ENCODE data around the gene SLC13A2.

SLC13A2 gene

DNA sequence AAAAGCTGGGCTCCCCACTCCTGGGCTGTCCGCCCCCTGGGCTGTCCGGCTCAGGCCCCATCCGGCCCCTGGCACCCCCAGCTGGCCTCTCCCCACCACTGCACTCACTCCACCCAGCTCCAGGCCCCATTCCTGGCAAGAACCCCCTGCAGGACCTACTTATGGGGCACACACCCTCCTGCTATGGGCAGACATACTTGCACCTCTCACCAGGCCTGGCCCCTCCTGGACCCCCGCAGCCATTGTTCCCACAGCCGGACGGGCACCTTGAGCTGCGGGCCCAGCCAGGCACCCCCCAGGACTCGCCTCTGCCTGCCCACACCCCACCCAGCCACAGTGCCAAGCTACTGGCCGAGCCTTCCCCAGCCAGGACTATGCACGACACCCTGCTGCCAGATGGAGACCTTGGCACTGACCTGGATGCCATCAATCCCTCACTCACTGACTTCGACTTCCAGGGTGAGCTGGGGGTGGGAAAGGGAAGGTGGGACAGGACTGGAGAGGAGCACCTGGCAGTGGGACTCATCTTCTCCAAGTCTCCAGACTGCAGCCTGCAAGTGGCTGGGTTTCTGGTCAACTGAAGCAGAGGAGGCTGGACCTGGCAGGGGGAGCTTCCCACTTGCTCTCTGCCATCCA lies 61.4 kb downstream of the SLC13A2 start:
- no peak for DNase-seq (ENCODE audit: low spot score)

DNA sequence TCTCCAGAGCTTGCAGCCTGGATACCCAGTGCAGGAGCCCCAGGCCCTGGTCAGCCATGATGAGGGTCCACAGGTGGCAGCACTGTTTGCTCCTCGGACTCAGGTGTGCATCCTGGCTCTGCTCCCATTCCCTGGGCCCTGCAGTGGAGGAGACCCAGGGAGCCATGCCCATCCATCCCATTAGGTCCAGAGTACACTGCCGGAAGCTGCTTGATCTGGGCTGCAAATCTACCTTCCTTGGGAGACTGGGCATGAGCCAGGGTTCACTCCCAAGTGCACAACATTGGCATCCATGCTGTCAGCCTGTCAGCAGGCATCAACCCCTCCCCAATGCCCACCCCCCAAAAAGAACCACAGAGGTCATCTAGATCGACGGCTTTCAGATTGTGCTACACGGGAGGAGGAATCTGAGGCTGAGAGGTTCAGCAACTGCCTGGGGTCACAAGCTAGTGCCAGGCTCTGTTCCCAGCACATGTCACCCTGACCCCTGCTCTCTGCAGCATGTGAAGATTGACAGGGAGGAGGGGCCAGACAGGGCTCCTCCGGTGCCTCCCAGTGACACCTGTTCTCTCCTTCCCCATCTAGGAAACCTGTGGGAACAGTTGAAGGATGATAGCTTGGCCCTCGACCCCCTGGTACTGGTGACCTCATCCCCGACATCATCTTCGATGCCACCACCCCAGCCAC lies 63.2 kb downstream of the SLC13A2 start:
- DNase-seq (ENCODE audit: low spot score), result no peak

DNA sequence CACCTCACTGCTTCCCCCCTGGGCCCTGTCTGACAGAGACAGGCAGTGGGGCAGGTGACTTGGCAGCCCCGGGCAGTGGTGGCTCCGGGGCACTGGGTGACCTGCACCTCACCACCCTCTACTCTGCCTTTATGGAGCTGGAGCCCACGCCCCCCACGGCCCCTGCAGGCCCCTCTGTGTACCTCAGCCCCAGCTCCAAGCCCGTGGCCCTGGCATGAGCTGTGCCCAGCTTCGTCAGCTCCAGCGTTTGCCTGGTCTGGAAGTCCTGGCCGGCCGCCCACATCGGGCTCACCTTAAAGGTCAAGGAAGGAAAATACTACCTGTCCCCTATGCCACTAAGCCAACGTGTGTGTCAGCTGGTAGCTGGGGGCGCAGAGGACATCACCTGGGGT lies 63.8 kb downstream of the SLC13A2 start:
- DNase-seq (ENCODE audit: low spot score), result no peak

DNA sequence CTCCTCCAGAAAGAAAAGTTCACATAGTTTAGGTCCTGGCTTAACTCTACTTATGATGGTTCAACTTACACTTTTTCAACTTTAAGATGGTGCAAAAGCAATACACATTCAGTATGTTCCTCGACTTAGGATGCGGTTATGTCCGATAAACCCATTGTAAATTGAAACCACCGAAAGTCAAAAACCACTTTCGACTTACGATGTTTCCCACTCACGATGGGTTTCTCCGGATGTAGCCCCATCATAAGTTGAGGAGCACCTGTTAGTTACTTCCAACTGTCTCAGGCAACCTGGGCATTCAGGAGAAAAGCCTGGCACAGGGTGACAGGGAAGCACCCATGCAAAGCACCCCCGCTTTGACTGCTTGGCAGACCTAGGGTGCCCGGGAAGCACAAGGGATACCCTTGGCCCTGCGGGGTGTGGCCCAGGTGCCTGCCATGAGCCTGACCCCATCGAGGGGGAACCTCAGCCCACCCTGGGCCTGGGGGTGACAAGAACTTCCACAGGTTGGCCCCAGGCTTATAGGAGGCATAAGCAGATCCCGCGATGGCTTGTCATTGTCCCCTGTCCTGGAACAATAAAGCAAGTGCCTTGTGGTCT lies 65.0 kb downstream of the SLC13A2 start:
- DNase-seq (ENCODE audit: low spot score), result no peak

DNA sequence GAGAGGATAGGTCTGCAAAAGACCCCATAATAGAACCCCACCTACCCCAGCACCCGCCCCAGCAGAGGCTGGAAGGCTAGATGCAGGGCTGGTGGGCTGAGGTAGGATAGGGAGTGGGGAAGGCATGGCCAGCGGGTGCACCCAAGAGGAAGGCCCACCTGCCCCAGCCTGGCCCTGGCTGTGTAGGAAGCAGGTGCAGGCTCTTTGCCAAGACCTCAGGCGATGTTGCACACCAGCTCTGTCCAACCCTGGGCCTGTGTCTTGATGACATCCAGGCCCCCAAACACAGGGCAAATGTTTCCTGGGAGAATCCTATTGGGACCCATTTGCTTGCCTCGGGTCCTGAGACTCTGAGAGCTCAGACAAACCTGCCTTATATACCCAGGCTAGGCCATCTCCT lies 66.8 kb downstream of the SLC13A2 start:
- DNase-seq (ENCODE audit: low spot score), result no peak

DNA sequence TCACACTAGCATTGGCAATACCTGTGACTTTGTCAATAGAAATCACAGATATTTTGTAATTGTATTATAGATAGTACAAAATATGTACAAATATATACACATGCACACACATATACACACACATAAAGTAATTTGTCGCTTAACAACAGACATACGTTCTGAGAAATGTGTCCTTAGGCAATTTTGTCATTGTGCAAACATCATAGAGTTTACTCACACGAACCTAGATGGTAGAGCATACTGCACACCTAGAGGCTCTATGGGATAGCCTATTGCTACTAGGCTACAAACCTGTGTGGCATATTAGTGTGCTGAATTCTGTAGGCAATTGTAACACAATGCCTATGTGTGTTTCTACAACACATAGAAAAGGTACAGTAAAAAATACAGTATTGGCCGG lies 68.0 kb downstream of the SLC13A2 start:
- no peak for DNase-seq (ENCODE audit: low spot score)

DNA sequence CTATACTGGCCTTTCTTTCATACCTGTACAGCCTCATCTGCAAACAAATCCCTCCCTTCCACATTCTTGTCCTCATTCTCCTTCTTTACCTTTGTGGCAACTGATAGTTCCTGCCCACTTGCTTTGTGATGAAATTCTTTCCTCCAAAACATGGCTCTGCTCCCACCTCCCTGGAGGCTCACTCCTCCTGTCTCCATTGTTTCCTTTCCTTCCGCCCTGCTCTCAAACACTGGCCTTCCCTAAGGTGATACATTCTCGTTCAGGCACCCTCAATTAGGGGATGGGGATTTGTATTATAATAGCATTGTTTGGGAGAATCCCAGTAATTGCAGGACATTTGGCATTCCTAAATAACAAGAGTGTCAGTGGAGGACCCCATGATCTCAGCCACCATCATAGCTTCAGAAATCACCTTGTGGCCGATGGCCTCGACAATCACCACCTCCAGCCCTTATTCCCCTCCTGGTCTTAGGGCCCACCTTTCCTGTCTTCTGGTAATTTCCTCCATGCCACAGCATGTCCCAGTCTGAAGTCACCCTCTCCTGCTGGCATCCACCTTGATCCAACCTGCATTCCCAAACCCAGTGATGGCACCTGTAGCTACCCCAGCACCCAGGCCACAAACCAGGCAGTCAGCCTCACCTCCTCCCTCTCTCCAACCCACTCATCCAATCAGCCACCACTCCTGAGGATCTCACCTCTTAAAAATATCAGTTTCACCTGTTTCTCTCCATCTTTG lies 71.1 kb downstream of the SLC13A2 start:
- DNase-seq (ENCODE audit: low spot score), result no peak

DNA sequence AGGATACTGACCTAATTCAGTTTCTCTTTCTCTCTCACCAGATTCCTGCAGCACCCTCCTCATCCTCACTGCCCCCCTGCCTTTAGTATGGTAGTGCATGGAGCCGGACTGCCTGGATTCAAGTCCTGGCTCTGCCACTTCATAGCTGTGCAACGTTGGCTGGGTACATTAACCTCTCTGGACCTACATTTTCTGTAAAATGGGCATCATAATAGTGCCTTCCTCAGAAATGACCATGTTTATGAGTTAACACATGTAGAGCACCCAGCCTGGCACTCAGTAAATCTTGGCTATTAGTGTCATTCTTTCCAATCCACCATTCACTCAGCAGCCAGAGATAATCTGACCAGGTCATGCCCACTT lies 71.7 kb downstream of the SLC13A2 start:
- DNase-seq (ENCODE audit: low spot score), result no peak

DNA sequence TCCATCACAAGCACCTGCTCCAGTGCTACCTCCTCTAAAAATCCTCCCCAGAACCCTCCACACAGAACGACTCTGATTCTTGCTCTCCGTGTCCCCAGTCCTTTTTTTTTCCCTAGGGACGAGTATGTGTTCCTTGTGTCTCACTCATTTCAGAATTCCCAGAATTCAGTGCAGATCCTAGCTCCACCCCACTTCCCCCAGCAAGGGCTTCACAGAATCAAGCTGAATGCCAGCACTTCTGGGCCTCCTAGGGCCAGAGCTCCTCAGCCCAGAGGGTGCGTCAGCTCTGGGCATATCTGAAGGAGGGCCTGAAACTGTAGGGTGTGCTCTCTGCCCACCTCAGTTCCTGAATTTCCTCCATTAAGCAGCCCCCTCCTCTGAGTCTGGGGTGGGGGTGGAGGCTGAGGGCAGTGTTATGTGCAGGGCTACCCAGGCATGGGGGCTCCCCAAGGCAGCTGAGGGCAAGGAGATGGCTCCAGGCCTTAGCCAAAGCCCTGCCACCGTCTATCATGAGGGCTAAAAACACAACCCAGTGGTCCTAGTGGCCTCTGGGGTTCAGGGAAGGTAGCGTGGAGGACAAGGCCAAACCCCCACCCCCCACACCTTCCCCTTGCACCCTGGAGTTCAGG lies 72.5 kb downstream of the SLC13A2 start:
- DNase-seq (ENCODE audit: low spot score), result no peak

DNA sequence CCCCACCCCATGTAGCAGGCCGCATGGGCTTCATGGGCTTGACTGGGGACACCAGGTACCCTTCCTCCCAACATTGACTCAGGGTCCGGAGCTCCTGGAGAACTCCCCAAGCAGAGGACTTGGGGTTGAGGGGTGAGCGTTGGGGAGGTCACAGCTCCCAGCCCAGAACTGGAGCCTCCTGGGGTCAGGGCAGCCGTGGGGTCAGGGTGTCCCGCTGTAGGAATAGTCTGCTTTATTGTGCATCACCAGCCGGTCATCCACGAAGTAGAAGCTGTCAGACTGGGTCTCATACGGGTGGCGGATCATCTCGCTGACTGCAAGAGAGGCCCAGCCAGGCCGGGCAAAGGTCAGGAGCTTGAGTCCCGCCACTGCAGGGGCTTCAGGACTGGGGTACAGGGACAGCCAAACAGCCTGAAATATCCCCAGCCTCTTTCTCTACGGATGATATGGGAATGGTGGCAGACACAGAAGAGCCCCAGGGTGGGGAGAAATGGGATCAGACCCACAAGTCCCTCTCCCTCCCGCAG lies 73.7 kb downstream of the SLC13A2 start:
- DNase-seq (ENCODE audit: low spot score), result no peak
